Activated naive CD8-positive, alpha-beta T cell treated with anti-CD3 and anti-CD28 coated beads, Interleukin-2, amount 10 ng/mL, durations not matched to agents 7 days and 5 days (primary cell): ENCODE results near the gene PLIN4. TPM values are rescaled to one million over a fixed set of nuclear protein-coding genes. Genes with fewer than 3 reads are reported as not detected.

ENCODE experiments used
- ATAC-seq: fragments of 150-1000 bp; cut with Tn5 transposase; one replicate; pipeline ENCODE4 v1.10.0; 2021; ENCODE audit warnings: low read depth, moderate library complexity
- POLR2A ChIA-PET: fragments of 350-600 bp; sonication (Branson Sonifier 250); formaldehyde crosslinking; loops from one replicate; lab custom pipeline; 2021; ENCODE audit warnings: antibody characterized with exemption; lab: Charles Lee
- DNase-seq: peaks from one replicate; pipeline ENCODE4 v3.0.0; 2021
- H3K27ac Mint-ChIP-seq: one replicate; pipeline ENCODE4 v1.8.0; 2022; ENCODE audit warnings: mild to moderate bottlenecking, mixed read lengths
- H3K27me3 Mint-ChIP-seq: one replicate; pipeline ENCODE4 v1.8.0; 2022; ENCODE audit warnings: mild to moderate bottlenecking, moderate library complexity, mixed read lengths
- H3K36me3 Mint-ChIP-seq: one replicate; pipeline ENCODE4 v1.8.0; 2021; ENCODE audit warnings: mild to moderate bottlenecking, mixed read lengths
- H3K4me1 Mint-ChIP-seq: one replicate; pipeline ENCODE4 v1.8.0; 2021; ENCODE audit warnings: mixed read lengths
- H3K4me3 Mint-ChIP-seq: one replicate; pipeline ENCODE4 v1.8.0; 2022; ENCODE audit warnings: mild to moderate bottlenecking, moderate library complexity, mixed read lengths
- H3K9me3 Mint-ChIP-seq: one replicate; pipeline ENCODE4 v1.8.0; 2021; ENCODE audit warnings: mixed read lengths
- total RNA-seq, 2 experiments: library from RNA; stranded (reverse); gene quantifications; one replicate each; pipeline ENCODE4 v1.2.3, GENCODE V29; 2021

PLIN4 gene
- total RNA-seq, 2 experiments from 2014 or later: 0.06 to 0.11 TPM

- no peak overlapping the region for H3K27ac Mint-ChIP-seq
- H3K4me1 Mint-ChIP-seq: no peaks in the 10 kb centered on the region
- H3K4me3 Mint-ChIP-seq: no peak overlapping the region
- POLR2A ChIA-PET: no interaction called here
- DNase-seq (no peak), ATAC-seq (no peak)
- no peaks in the 10 kb centered on the region for H3K36me3 Mint-ChIP-seq
- no peaks in the 10 kb centered on the region for H3K9me3 Mint-ChIP-seq
- H3K27me3 Mint-ChIP-seq: peaks cover 2% of the 10 kb centered on the region
Measured at GRCh38 chr19:4515732-4516131, 2.6 kb downstream of the PLIN4 start.

GRCh38 chr19:4513248-4513647, 5.0 kb downstream of the PLIN4 start:
- no peaks in the 10 kb centered on the region for H3K36me3 Mint-ChIP-seq

GRCh38 chr19:4512070-4512469, 6.2 kb downstream of the PLIN4 start:
- Mint-ChIP-seq H3K27me3 (peaks cover 2% of the 10 kb centered on the region), H3K4me1 (no peaks in the 10 kb centered on the region), H3K36me3 (peaks cover 4% of the 10 kb centered on the region), H3K9me3 (no peaks in the 10 kb centered on the region), H3K4me3 (no peak overlapping the region), H3K27ac (no peak overlapping the region)
- ATAC-seq (no peak), DNase-seq (no peak)
- POLR2A ChIA-PET: no interaction called here

More at GRCh38 chr19:4513248-4513647, 5.0 kb downstream of the PLIN4 start:
- POLR2A ChIA-PET: no interaction called here
- ATAC-seq: no peak
- DNase-seq: no peak
- no peaks in the 10 kb centered on the region for H3K9me3 Mint-ChIP-seq
- peaks cover 2% of the 10 kb centered on the region for H3K27me3 Mint-ChIP-seq
- no peak overlapping the region for H3K4me3 Mint-ChIP-seq
- no peaks in the 10 kb centered on the region for H3K4me1 Mint-ChIP-seq
- H3K27ac Mint-ChIP-seq: no peak overlapping the region

GRCh38 chr19:4511300-4512054, 6.8 kb downstream of the PLIN4 start:
- ATAC-seq (no peak), DNase-seq (no peak)
- H3K27me3 Mint-ChIP-seq: peaks cover 2% of the 10 kb centered on the region
- H3K27ac Mint-ChIP-seq: no peak overlapping the region
- no peak overlapping the region for H3K4me3 Mint-ChIP-seq
- peaks cover 3% of the 10 kb centered on the region for H3K4me1 Mint-ChIP-seq
- POLR2A ChIA-PET: no interaction called here
- peaks cover 4% of the 10 kb centered on the region for H3K36me3 Mint-ChIP-seq
- no peaks in the 10 kb centered on the region for H3K9me3 Mint-ChIP-seq

GRCh38 chr19:4510435-4511255, 7.6 kb downstream of the PLIN4 start:
- H3K36me3 Mint-ChIP-seq: peaks cover 4% of the 10 kb centered on the region
- ATAC-seq (no peak), DNase-seq (no peak)
- POLR2A ChIA-PET: no interaction called here
- H3K27me3 Mint-ChIP-seq: peaks cover 2% of the 10 kb centered on the region
- H3K9me3 Mint-ChIP-seq: no peaks in the 10 kb centered on the region
- H3K27ac Mint-ChIP-seq: no peak overlapping the region
- peaks cover 11% of the 10 kb centered on the region for H3K4me1 Mint-ChIP-seq
- no peak overlapping the region for H3K4me3 Mint-ChIP-seq

GRCh38 chr19:4508698-4509097, 9.6 kb downstream of the PLIN4 start:
- H3K4me1 Mint-ChIP-seq: peaks cover 12% of the 10 kb centered on the region
- DNase-seq (no peak), ATAC-seq (no peak)
- no peaks in the 10 kb centered on the region for H3K27me3 Mint-ChIP-seq
- no peak overlapping the region for H3K27ac Mint-ChIP-seq
- H3K4me3 Mint-ChIP-seq: no peak overlapping the region
- no peaks in the 10 kb centered on the region for H3K9me3 Mint-ChIP-seq
- POLR2A ChIA-PET: interaction anchor here (0.6 kb wide), 1 partner anchor 66 kb away, joined by 4 read pairs; no protein-coding TSS in a partner anchor
- peaks cover 4% of the 10 kb centered on the region for H3K36me3 Mint-ChIP-seq

GRCh38 chr19:4507804-4508203, 10.5 kb downstream of the PLIN4 start:
- Mint-ChIP-seq H3K9me3 (no peaks in the 10 kb centered on the region), H3K36me3 (peaks cover 4% of the 10 kb centered on the region), H3K27ac (no peak overlapping the region), H3K4me1 (peaks cover 12% of the 10 kb centered on the region), H3K4me3 (no peak overlapping the region), H3K27me3 (no peaks in the 10 kb centered on the region)
- POLR2A ChIA-PET: interaction anchor here (0.5 kb wide), 1 partner anchor 12 kb away, joined by 5 read pairs; no protein-coding TSS in a partner anchor
- ATAC-seq: no peak
- DNase-seq: no peak

GRCh38 chr19:4507150-4507452, 11.2 kb downstream of the PLIN4 start:
- peaks cover 12% of the 10 kb centered on the region for H3K4me1 Mint-ChIP-seq
- H3K36me3 Mint-ChIP-seq: peaks cover 4% of the 10 kb centered on the region
- H3K27ac Mint-ChIP-seq: no peak overlapping the region
- no peak for ATAC-seq
- H3K4me3 Mint-ChIP-seq: no peak overlapping the region
- POLR2A ChIA-PET: interaction anchor here (0.5 kb wide), 1 partner anchor 12 kb away, joined by 5 read pairs; no protein-coding TSS in a partner anchor
- H3K9me3 Mint-ChIP-seq: no peaks in the 10 kb centered on the region
- no peaks in the 10 kb centered on the region for H3K27me3 Mint-ChIP-seq
- DNase-seq: no peak

GRCh38 chr19:4506449-4507149, 11.7 kb downstream of the PLIN4 start:
- DNase-seq: no peak
- Mint-ChIP-seq H3K36me3 (peaks cover 4% of the 10 kb centered on the region), H3K9me3 (no peaks in the 10 kb centered on the region), H3K4me3 (no peak overlapping the region), H3K27ac (peak overlapping the region; percentile 67), H3K27me3 (no peaks in the 10 kb centered on the region), H3K4me1 (peaks cover 12% of the 10 kb centered on the region)
- POLR2A ChIA-PET: no interaction called here
- peak; percentile 46 for ATAC-seq

GRCh38 chr19:4505570-4506448, 12.5 kb downstream of the PLIN4 start:
- Mint-ChIP-seq H3K4me1 (peaks cover 12% of the 10 kb centered on the region), H3K27ac (peak overlapping the region; percentile 67), H3K9me3 (no peaks in the 10 kb centered on the region), H3K4me3 (no peak overlapping the region), H3K36me3 (peaks cover 4% of the 10 kb centered on the region), H3K27me3 (no peaks in the 10 kb centered on the region)
- ATAC-seq (no peak), DNase-seq (no peak)
- POLR2A ChIA-PET: no interaction called here

- no peaks in the 10 kb centered on the region for H3K9me3 Mint-ChIP-seq
- DNase-seq (no peak), ATAC-seq (no peak)
- peaks cover 4% of the 10 kb centered on the region for H3K36me3 Mint-ChIP-seq
- no peak overlapping the region for H3K27ac Mint-ChIP-seq
- peaks cover 12% of the 10 kb centered on the region for H3K4me1 Mint-ChIP-seq
- POLR2A ChIA-PET: no interaction called here
- H3K4me3 Mint-ChIP-seq: no peak overlapping the region
- no peaks in the 10 kb centered on the region for H3K27me3 Mint-ChIP-seq
Measured at GRCh38 chr19:4504891-4505569, 13.3 kb downstream of the PLIN4 start.

GRCh38 chr19:4504297-4504701, 14.0 kb downstream of the PLIN4 start:
- Mint-ChIP-seq H3K36me3 (peaks cover 5% of the 10 kb centered on the region), H3K4me3 (no peak overlapping the region), H3K4me1 (peaks cover 12% of the 10 kb centered on the region), H3K27ac (no peak overlapping the region), H3K27me3 (no peaks in the 10 kb centered on the region), H3K9me3 (no peaks in the 10 kb centered on the region)
- ATAC-seq: no peak
- DNase-seq: no peak
- POLR2A ChIA-PET: interaction anchor here (0.5 kb wide), 1 partner anchor 123 kb away, joined by 4 read pairs; no protein-coding TSS in a partner anchor
